K562 (cell line): Measurements from ENCODE around the gene SEPTIN2. TPM values are rescaled to one million over a fixed set of nuclear protein-coding genes. Genes with fewer than 3 reads are reported as not detected.

ENCODE experiments used
- ATAC-seq: fragments of 200-7000 bp; cut with Tn5 transposase; 3 replicates; pipeline ENCODE4 v1.9.1; 2020; ENCODE audit warnings: moderate library complexity
- BruUV-seq: library from RNA; stranded (reverse); fragments of 400-500 nt; replicated peaks from 2 replicates; lab custom pipeline; 2021; lab: Mats Ljungman, UMichigan
- CTCF ChIA-PET: fragments of 300-600 bp; formaldehyde crosslinking; extraction: SDS; loops from one replicate; lab custom pipeline; 2021; ENCODE audit warnings: low intra/inter-chr PET ratio; lab: Yijun Ruan, JAX
- POLR2A ChIA-PET: fragments of 300-600, 350-650 bp; sonication (Branson Sonifier 250); formaldehyde crosslinking; extraction: SDS; loops from one replicate; lab custom pipeline; 2021; ENCODE audit warnings: antibody characterized with exemption, inconsistent platforms; lab: Yijun Ruan, JAX
- DNase-seq, 4 experiments: peaks; one replicate each; pipeline versions ENCODE4 v3.0.0 to v3.0.0-alpha.2; 2011 to 2018; ENCODE audit warnings: low spot score in 3 of 4, mixed read lengths in 3 of 4; ENCODE audit errors: extremely low read depth in 1 of 4
- FAIRE-seq: peaks from 2 replicates; lab custom pipeline; 2011; peaks lifted over from hg19 to GRCh38; lab: Jason Lieb, UNC
- H2AFZ ChIP-seq: 2 replicates; pipeline ENCODE4 v1.6.0; 2011; ENCODE audit warnings: low read depth, low read length, control low read depth, inconsistent platforms
- H3K27ac ChIP-seq: fragments of 200-600 bp; 3 replicates; pipeline ENCODE4 v1.8.0; 2011; ENCODE audit warnings: low read depth, mild to moderate bottlenecking, control low read depth, inconsistent platforms, low read length, moderate library complexity, mixed read lengths; ENCODE audit errors: extremely low read depth
- H3K27me3 ChIP-seq, 2 experiments: fragments of 300-600 bp in 1 of 2; 2 replicates in 1 of 2; 3 replicates in 1 of 2; pipeline versions ENCODE4 v1.6.0 to v1.8.0; 2011; ENCODE audit warnings: inconsistent platforms in 2 of 2, low read length in 2 of 2, mild to moderate bottlenecking in 1 of 2, mixed read lengths in 1 of 2, moderate library complexity in 1 of 2; ENCODE audit not compliant: control insufficient read depth in 2 of 2, insufficient read depth in 2 of 2
- H3K36me3 ChIP-seq: fragments of 300-600 bp; 3 replicates; pipeline ENCODE4 v1.8.0; 2011; ENCODE audit warnings: mild to moderate bottlenecking, low read length, inconsistent platforms; ENCODE audit not compliant: control insufficient read depth, insufficient read depth
- H3K4me1 ChIP-seq, 2 experiments: fragments of 200-600 bp in 1 of 2; replicated peaks in 1 of 2; 2 replicates in 1 of 2; 3 replicates in 1 of 2; pipeline versions ENCODE4 v1.5.1 to v1.8.0; 2011; ENCODE audit warnings: inconsistent platforms in 2 of 2, low read length in 2 of 2, mild to moderate bottlenecking in 1 of 2, mixed read lengths in 1 of 2, moderate library complexity in 1 of 2; ENCODE audit not compliant: control insufficient read depth in 2 of 2, insufficient read depth in 2 of 2
- H3K4me2 ChIP-seq: 2 replicates; pipeline ENCODE4 v1.6.1; 2011; ENCODE audit warnings: low read length, control low read depth, inconsistent platforms, mixed read lengths; ENCODE audit not compliant: insufficient read depth
- H3K4me3 ChIP-seq: fragments of 200-600 bp; sonication (generic), shearing (Covaris generic); 2 replicates; pipeline ENCODE4 v1.5.1; 2016; ENCODE audit warnings: control low read depth, inconsistent platforms
- H3K79me2 ChIP-seq: fragments of 200-600 bp; 3 replicates; pipeline ENCODE4 v1.8.0; 2011; ENCODE audit warnings: low read length, inconsistent platforms; ENCODE audit not compliant: control insufficient read depth, insufficient read depth
- H3K9ac ChIP-seq, 2 experiments: 2 replicates each; pipeline versions ENCODE4 v1.6.0 to v1.6.1; 2011; ENCODE audit warnings: low read depth in 2 of 2, low read length in 2 of 2, control low read depth in 1 of 2, inconsistent platforms in 1 of 2, mild to moderate bottlenecking in 1 of 2, mixed read lengths in 1 of 2; ENCODE audit not compliant: insufficient read depth in 1 of 2
- H3K9me1 ChIP-seq: one replicate; pipeline ENCODE4 v1.6.0; 2011; ENCODE audit warnings: inconsistent platforms, mild to moderate bottlenecking, low read length, moderate library complexity; ENCODE audit not compliant: control insufficient read depth, insufficient read depth
- H3K9me3 ChIP-seq: replicated peaks from 2 replicates; pipeline ENCODE4 v1.5.1; 2011; ENCODE audit warnings: low read depth, low read length, inconsistent platforms; ENCODE audit not compliant: control insufficient read depth, insufficient read depth
- H4K20me1 ChIP-seq: replicated peaks from 2 replicates; pipeline ENCODE4 v1.6.1; 2011; ENCODE audit warnings: low read length, inconsistent platforms, mixed read lengths; ENCODE audit not compliant: control insufficient read depth, insufficient read depth
- ETV5 ChIP-seq: sonication (generic); formaldehyde crosslinking; IDR thresholded peaks from 2 replicates; pipeline ENCODE4 v1.4.0; 2020; ENCODE audit warnings: low read depth, mild to moderate bottlenecking, missing genetic modification reagents
- FIP1L1 ChIP-seq: fragments of 200-400 bp; formaldehyde crosslinking; IDR thresholded peaks from 2 replicates; pipeline ENCODE4 v1.6.1; 2018; ENCODE audit warnings: mild to moderate bottlenecking, low read depth, low read length; ENCODE audit not compliant: poor library complexity, severe bottlenecking
- HMG20A ChIP-seq: fragments of 450-650 bp; formaldehyde crosslinking; conservative IDR thresholded peaks from 2 replicates; pipeline ENCODE4 v1.4.0; 2020; ENCODE audit warnings: mild to moderate bottlenecking, mixed read lengths
- KDM5B ChIP-seq: fragments of 200-600 bp; sonication (generic); IDR thresholded peaks from 2 replicates; pipeline ENCODE4 v1.6.1; 2012; ENCODE audit warnings: low read depth, mild to moderate bottlenecking, moderate library complexity, low read length, control low read depth, inconsistent platforms; ENCODE audit not compliant: insufficient replicate concordance
- SMAD1 ChIP-seq: fragments of 150-350 bp; IDR thresholded peaks from 2 replicates; pipeline ENCODE4 v1.6.1; 2014; ENCODE audit warnings: low read length, low read depth; ENCODE audit not compliant: partially characterized antibody
- ZC3H4 ChIP-seq: sonication (generic); formaldehyde crosslinking; IDR thresholded peaks from 2 replicates; pipeline ENCODE4 v1.9.0; 2021; ENCODE audit warnings: missing genetic modification reagents, borderline replicate concordance
- ZNF436 ChIP-seq: fragments of 250-450, 450-650 bp; sonication (Bioruptor Pico); formaldehyde crosslinking; IDR thresholded peaks from 2 replicates; pipeline ENCODE4 v1.7.0; 2020; ENCODE audit warnings: mild to moderate bottlenecking
- ZNF57 ChIP-seq: fragments of 450-650 bp; formaldehyde crosslinking; IDR thresholded peaks from 2 replicates; pipeline ENCODE4 v1.4.0; 2020; ENCODE audit warnings: mild to moderate bottlenecking, moderate library complexity
- ZNF589 ChIP-seq: fragments of 200-800 bp; sonication (Bioruptor generic); IDR thresholded peaks from 2 replicates; pipeline ENCODE4 v1.6.1; 2016; ENCODE audit warnings: low read depth, missing genetic modification characterization, missing compliant biosample characterization
- WGBS: fragments of 100-300 bp; shearing (Covaris generic); methylation state at CpG from one replicate; pipeline ENCODE4 v1.1.6; 2016; ENCODE audit warnings: low coverage, mixed read lengths; ENCODE audit not compliant: insufficient coverage; ENCODE audit errors: missing lambda C conversion rate; 5-methylcytosine and 5-hydroxymethylcytosine counted together
- in situ Hi-C: fragments of 300-500 bp; cut with MboI; formaldehyde crosslinking; loops from 4 replicates; pipeline ENCODE4 v1.15.0; 2018; ENCODE audit warnings: inconsistent platforms, mixed read lengths
- intact Hi-C: fragments of 100-400 bp; cut with micrococcal nuclease; formaldehyde crosslinking; loops from 2 replicates; pipeline ENCODE4 v1.14.2; 2022
- polyA plus RNA-seq, 8 experiments: library from polyadenylated mRNA; depleted of rRNA in 4 of 8; stranded (reverse) in 5 of 8; unstranded in 3 of 8; fragments of >200 nt; fragmentation: Nextera tagmentation in 2 of 8; fragmentation: Illumina TruSeq in 1 of 8; extraction: Ambion mirVana in 2 of 8; extraction: Trizol in 1 of 8; gene quantifications; 2 replicates each; pipeline versions ENCODE4 v1.2.1 to v1.2.3, GENCODE V29; 2011 to 2014; ENCODE audit warnings: inconsistent platforms in 1 of 8, missing spikeins in 1 of 8
- total RNA-seq, 7 experiments: library from RNA; depleted of rRNA in 6 of 7; stranded (reverse); fragments of >200 nt in 6 of 7; fragmentation: Illumina TruSeq in 2 of 7; extraction: Trizol in 2 of 7; gene quantifications; 2 replicates each; pipeline versions ENCODE4 v1.2.1 to v1.2.3, GENCODE V29; 2011 to 2021; ENCODE audit warnings: low replicate concordance in 1 of 7

The SEPTIN2 gene
- total and polyA plus RNA-seq, 9 of the 15 experiments (the other 6 are each of a cell fraction or from before 2014, with no cell fraction given), result 121 to 367 (median 166) TPM

- H3K27me3 ChIP-seq, result no peaks in the 10 kb centered on the region
- peaks cover 70% of the 10 kb centered on the region; the same call in 2 of the 3 replicates for H3K36me3 ChIP-seq
- POLR2A ChIA-PET, result no interaction called here
- no peak overlapping the region; the same call in 2 of the 3 replicates for H3K27ac ChIP-seq
- no peak overlapping the region for H3K4me3 ChIP-seq
- no peak overlapping the region for H3K9ac ChIP-seq
- CTCF ChIA-PET, result no interaction called here
- FAIRE-seq (peak; percentile 42), ATAC-seq (peak; percentile 70)
- H4K20me1 ChIP-seq, result no peaks in the 10 kb centered on the region; the same call in 1 of the 2 replicates
- 77% methylated on average over 11 of the region's 11 CpGs for WGBS
- H3K9me3 ChIP-seq, result no peaks in the 10 kb centered on the region
- intact Hi-C loops, result no loop called here
- peaks cover 30% of the 10 kb centered on the region for H3K79me2 ChIP-seq
- in situ Hi-C loops, result no loop called here
- no peak overlapping the region for H2AFZ ChIP-seq
- H3K9me1 ChIP-seq, result no peaks in the 10 kb centered on the region
- no peak for TF ChIP-seq ETV5 (CRISPR knock-in tag)
- TF ChIP-seq SMAD1, result no peak
- no peak for TF ChIP-seq HMG20A (CRISPR knock-in tag)
- no peak for TF ChIP-seq KDM5B
- TF ChIP-seq ZNF589, result no peak
- TF ChIP-seq ZNF57 (CRISPR knock-in tag), result no peak
- TF ChIP-seq ZNF436 (CRISPR knock-in tag), result no peak
- TF ChIP-seq ZC3H4 (CRISPR knock-in tag), result no peak
- no peak for TF ChIP-seq FIP1L1
- TF ChIP-seq, all 486 proteins: peak for 0
- no peak for DNase-seq
- Histone ChIP-seq H3K4me1 (peaks cover 0 to 7% of the 10 kb centered on the region in 2 experiments; a peak in 3 of 5 replicates), H3K4me2 (no peak overlapping the region)
- BruUV-seq, result no TSS peak
Measured at GRCh38 chr2:241329669-241330615, 14.2 kb downstream of the SEPTIN2 start.
